Measurements from ENCODE around the gene FHOD3.

GRCh38 chr18:36593641-36594040 is 296.1 kb downstream of the FHOD3 start:
- TF ChIP-seq POLR2AphosphoS5 (IDR thresholded peaks at IDR 0.05; ENCODE audit: low read depth, low read length): no peak
- no peak for TF ChIP-seq CTCF (IDR thresholded peaks at IDR 0.05)
- no peak for TF ChIP-seq SIN3A (IDR thresholded peaks at IDR 0.05; ENCODE audit: borderline replicate concordance, insufficient read depth, low read depth, low read length)

All from Panc1 (cell line).